ENCODE results near the gene FARP2. TPM values are rescaled to one million over a fixed set of nuclear protein-coding genes. Genes with fewer than 3 reads are reported as not detected.

FARP2 gene
- total RNA-seq, 1 experiment from 2014 or later, result 49.3 TPM

DNA sequence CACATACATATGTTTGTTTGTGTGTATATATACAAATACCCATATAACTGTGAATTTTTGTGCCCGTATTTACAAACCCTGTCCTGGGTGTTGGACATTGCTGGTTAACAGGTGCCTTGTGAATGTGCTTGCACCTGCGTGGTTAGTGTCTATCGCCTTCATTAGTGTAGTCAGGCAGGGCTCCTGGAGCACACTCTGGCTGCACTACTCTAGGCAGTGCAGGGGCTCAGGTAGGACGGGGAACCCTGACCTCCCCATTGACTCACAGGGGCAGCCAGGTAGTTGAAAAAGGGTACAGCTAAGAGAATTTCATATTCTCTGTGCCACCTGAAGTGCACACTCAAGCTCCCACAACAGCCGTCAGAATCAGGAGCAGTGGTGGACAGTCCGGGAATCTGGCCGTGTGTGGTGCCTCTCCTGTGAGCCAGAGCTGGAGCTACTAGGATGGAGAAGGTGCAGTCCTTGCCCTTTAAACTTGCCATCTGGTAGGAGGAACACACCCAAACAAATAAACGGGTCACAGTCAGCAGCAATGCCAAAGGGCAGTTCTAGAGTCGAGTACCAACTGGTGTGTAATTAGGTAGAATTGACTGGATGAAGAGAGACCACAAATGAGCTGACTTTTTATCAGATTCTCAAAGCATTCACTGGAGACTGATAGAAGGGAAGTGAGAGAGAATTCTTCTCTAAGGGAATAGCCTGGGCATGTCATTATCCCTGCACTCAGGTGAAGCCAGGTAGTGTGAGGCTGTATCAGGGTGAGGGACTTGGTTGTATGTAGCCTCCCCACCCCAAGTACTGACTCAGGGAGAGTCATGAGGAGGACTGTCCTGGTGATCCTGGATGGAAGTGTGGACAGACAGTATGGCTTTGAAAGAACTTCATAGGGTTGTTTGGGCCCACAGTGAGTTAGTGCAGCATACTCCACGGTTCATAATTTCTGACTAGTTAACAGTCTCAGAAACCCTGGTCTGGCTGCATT lies 44.1 kb downstream of the FARP2 start:
- no peaks in the 10 kb centered on the region for H3K4me1 ChIP-seq (ENCODE audit: control insufficient read depth in 1 of 2, insufficient read depth in 2 of 2, low read length in 2 of 2)
- POLR2A ChIA-PET, result no interaction called here
- H3K36me3 ChIP-seq (ENCODE audit: control insufficient read depth in 1 of 2, insufficient read depth in 2 of 2, low read length in 2 of 2), result no peaks in the 10 kb centered on the region
- no peaks in the 10 kb centered on the region for H3K9me3 ChIP-seq (ENCODE audit: control insufficient read depth in 1 of 2, insufficient read depth in 1 of 2, low read depth in 1 of 2, low read length in 2 of 2)
- DNase-seq (ENCODE audit: low read depth, low spot score), result no peak
- no peak overlapping the region for H3K27ac ChIP-seq (ENCODE audit: low read depth, low read length)
- TF ChIP-seq ZNF274 (IDR thresholded peaks at IDR 0.05; ENCODE audit: low read depth, low read length) (no peak), POLR2A (IDR thresholded peaks at IDR 0.05; ENCODE audit: borderline replicate concordance, extremely low read depth, insufficient read depth, insufficient read length) (no peak), ATF3 (IDR thresholded peaks at IDR 0.05) (no peak), ZFX (IDR thresholded peaks at IDR 0.05) (no peak), FOSL1 (IDR thresholded peaks at IDR 0.05; ENCODE audit: low read depth) (no peak), YY1 (IDR thresholded peaks at IDR 0.05; ENCODE audit: extremely low read depth, insufficient replicate concordance, low read depth, low read length) (no peak), REST (IDR thresholded peaks at IDR 0.05; ENCODE audit: low read depth) (no peak)
- TF ChIP-seq, protein P1, sequence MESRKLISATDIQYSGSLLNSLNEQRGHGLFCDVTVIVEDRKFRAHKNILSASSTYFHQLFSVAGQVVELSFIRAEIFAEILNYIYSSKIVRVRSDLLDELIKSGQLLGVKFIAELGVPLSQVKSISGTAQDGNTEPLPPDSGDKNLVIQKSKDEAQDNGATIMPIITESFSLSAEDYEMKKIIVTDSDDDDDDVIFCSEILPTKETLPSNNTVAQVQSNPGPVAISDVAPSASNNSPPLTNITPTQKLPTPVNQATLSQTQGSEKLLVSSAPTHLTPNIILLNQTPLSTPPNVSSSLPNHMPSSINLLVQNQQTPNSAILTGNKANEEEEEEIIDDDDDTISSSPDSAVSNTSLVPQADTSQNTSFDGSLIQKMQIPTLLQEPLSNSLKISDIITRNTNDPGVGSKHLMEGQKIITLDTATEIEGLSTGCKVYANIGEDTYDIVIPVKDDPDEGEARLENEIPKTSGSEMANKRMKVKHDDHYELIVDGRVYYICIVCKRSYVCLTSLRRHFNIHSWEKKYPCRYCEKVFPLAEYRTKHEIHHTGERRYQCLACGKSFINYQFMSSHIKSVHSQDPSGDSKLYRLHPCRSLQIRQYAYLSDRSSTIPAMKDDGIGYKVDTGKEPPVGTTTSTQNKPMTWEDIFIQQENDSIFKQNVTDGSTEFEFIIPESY (IDR thresholded peaks at IDR 0.05; ENCODE audit: extremely low read depth, insufficient replicate concordance, low read length), result no peak
- H4K20me1 ChIP-seq (ENCODE audit: insufficient read depth), result peaks cover 5% of the 10 kb centered on the region; the same call in 1 of the 2 replicates
- H3K27me3 ChIP-seq (ENCODE audit: insufficient read depth, low read length), result no peaks in the 10 kb centered on the region
- no peak overlapping the region for H3K4me2 ChIP-seq (ENCODE audit: low read length)
- H3K79me2 ChIP-seq (ENCODE audit: insufficient read depth, low read length), result peaks cover 13% of the 10 kb centered on the region; the same call in 1 of the 2 replicates
- no peak overlapping the region for H2AFZ ChIP-seq (ENCODE audit: low read depth, low read length, poor library complexity, severe bottlenecking)
- CTCF ChIA-PET, result no interaction called here
- RAD21 ChIA-PET (ENCODE audit: low non-redundant PET in 1 of 2, low total read pairs in 2 of 2, uncharacterized antibody in 2 of 2, unreplicated experiment in 2 of 2), result no interaction called here
- no peak overlapping the region for H3K4me3 ChIP-seq (replicated peaks in 1 of 2; ENCODE audit: low read depth in 1 of 2, low read length in 2 of 2)
- BruUV-seq (replicated peaks), result no TSS peak
- ATAC-seq, result no peak
- no peaks in the 10 kb centered on the region for H3K9me2 ChIP-seq (ENCODE audit: insufficient read depth)
- H3K9ac ChIP-seq (ENCODE audit: low read length), result no peak overlapping the region
- intact Hi-C loops (cut with micrococcal nuclease), result no loop called here

Data from HCT116 (cell line).